Retinal pigment epithelial cell (primary cell): Measurements from ENCODE around the gene AKAP13.
A peak's percentile ranks its signal among the peaks of the same experiment; 100 is the strongest.

ENCODE experiments used
- DNase-seq: peaks from one replicate; pipeline ENCODE4 v3.0.0-alpha.2; 2010; ENCODE audit warnings: low read depth
- H3K4me3 ChIP-seq: 2 replicates; pipeline ENCODE4 v1.5.1; 2011; ENCODE audit warnings: mild to moderate bottlenecking, low read length, control low read depth, moderate library complexity
- TF ChIP-seq, protein P1 (sequence below): conservative IDR thresholded peaks from 2 replicates; pipeline ENCODE4 v1.5.1; 2011; ENCODE audit warnings: low read depth, low read length, control low read depth, inconsistent platforms

AKAP13 gene

DNA sequence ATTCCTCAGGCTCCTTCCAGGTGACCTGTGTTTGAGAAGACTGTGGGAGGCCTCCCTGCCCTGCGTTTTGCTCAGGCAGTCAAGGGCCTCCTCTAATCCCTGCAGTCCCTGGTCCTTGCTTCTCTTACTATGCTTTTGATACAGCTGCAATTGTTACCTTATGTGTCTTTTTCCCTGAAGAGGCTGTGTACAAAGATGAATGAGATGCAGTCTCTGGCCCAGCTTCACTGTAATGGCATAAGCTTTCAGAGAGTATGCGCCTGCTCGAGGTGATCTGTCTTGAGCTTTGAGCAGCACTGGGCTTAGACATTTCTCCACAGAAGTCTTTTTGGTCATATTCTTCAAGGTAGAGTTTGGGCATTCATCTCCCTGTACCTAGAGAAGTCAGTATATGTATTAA is 129.6 kb downstream of the AKAP13 start:
- TF ChIP-seq, protein P1, sequence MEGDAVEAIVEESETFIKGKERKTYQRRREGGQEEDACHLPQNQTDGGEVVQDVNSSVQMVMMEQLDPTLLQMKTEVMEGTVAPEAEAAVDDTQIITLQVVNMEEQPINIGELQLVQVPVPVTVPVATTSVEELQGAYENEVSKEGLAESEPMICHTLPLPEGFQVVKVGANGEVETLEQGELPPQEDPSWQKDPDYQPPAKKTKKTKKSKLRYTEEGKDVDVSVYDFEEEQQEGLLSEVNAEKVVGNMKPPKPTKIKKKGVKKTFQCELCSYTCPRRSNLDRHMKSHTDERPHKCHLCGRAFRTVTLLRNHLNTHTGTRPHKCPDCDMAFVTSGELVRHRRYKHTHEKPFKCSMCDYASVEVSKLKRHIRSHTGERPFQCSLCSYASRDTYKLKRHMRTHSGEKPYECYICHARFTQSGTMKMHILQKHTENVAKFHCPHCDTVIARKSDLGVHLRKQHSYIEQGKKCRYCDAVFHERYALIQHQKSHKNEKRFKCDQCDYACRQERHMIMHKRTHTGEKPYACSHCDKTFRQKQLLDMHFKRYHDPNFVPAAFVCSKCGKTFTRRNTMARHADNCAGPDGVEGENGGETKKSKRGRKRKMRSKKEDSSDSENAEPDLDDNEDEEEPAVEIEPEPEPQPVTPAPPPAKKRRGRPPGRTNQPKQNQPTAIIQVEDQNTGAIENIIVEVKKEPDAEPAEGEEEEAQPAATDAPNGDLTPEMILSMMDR: no peak
- no peak overlapping the region for H3K4me3 ChIP-seq
- no peak for DNase-seq

DNA sequence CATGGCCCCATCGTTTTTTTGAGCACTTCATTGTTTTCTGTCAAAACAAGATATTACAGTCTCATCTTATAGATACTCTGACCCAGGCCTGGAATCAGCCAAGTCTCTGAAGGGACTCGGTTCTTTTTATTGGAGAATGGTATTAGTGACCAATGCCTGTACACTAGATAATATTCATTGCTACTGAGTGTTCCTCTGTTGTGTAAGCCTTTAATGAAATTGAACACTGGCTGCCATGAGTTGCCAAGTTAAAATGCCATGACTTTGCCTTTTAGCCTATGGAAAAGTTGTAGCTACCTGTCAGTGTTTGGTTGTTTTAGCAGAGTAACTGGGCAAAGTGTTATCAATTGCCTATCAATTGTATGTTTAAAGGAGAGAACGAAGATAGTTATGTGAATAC is 134.0 kb downstream of the AKAP13 start:
- no peak for DNase-seq

GRCh38 chr15:85515212-85515611 is 134.8 kb downstream of the AKAP13 start:
- H3K4me3 ChIP-seq: no peak overlapping the region
- DNase-seq: peak; percentile 43
- TF ChIP-seq, protein P1: no peak

More for the DNA sequence above, 134.0 kb downstream of the AKAP13 start:
- H3K4me3 ChIP-seq: no peak overlapping the region
- TF ChIP-seq, protein P1: no peak

- TF ChIP-seq, protein P1: no peak
- DNase-seq: no peak
- H3K4me3 ChIP-seq: no peak overlapping the region
Observed at GRCh38 chr15:85517086-85517485, 136.7 kb downstream of the AKAP13 start.

GRCh38 chr15:85518979-85519761 is 138.8 kb downstream of the AKAP13 start:
- no peak overlapping the region for H3K4me3 ChIP-seq
- no peak for DNase-seq
- TF ChIP-seq, protein P1: no peak

DNA sequence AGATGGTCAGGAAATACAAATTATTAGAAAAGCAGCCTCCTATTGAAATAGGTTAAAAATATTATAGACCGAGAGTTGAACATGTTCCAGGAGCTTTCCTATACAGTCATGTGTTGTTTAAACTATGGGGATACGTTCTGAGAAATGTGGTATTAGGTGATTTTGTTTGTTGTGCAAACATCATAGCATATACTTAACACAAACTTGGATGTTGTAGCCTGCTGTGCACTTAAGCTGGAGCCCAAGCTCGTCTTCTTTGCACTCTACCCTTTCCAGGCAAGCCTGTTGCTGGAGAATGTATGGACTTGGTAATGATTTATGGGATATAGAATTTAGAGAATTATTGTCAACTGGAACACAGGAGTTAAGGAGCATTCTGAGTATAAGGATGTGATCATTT is 140.2 kb downstream of the AKAP13 start:
- TF ChIP-seq, protein P1: no peak
- no peak for DNase-seq
- no peak overlapping the region for H3K4me3 ChIP-seq

DNA sequence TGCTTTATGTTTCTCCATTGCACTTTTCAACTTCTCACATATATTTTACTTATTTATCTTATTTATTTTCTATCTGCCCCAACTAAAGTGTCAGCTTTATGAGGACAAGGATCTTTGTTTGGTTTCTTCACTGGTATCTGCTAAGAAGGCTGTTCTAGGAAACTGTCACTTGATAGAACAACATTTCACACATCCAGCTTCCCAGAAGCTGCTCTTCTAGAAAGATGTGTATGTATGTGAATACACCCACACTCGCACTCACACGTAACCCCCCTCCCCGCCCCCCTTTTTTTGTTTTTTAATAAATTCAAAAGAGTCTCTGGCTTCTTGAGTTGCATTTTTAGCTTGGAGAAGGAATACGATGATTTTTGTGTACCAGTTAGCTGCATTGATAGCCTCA is 143.1 kb downstream of the AKAP13 start:
- DNase-seq: no peak
- H3K4me3 ChIP-seq: no peak overlapping the region
- TF ChIP-seq, protein P1: no peak
